H1 (cell line): ENCODE results near the gene RBMS1. TPM values are rescaled to one million over a fixed set of nuclear protein-coding genes. Genes with fewer than 3 reads are reported as not detected.

Experiments used
- JUN ChIP-seq: IDR thresholded peaks from 2 replicates; pipeline ENCODE4 v1.6.1; 2011; ENCODE audit warnings: low read depth, mild to moderate bottlenecking, improper control_type of control experiment, low read length
- polyA plus RNA-seq, 7 experiments: library from polyadenylated mRNA; depleted of rRNA in 3 of 7; stranded (reverse) in 5 of 7; unstranded in 2 of 7; fragments of >200 nt in 5 of 7; fragments of 200-250 nt in 2 of 7; gene quantifications; 1 replicate in 5 of 7; 2 replicates in 1 of 7; 4 replicates in 1 of 7; pipeline versions ENCODE4 v1.2.1 to v1.2.3, GENCODE V29; 2011 to 2013; ENCODE audit warnings: missing spikeins in 2 of 7, mixed read lengths in 2 of 7
- total RNA-seq: library from RNA; stranded (reverse); fragmentation: NEBNext Ultra II Directional; extraction: Animal tissue kit (Norgen Biotek cat#: 25700); gene quantifications from 2 replicates; pipeline ENCODE4 v1.2.1, GENCODE V29; 2021

Gene RBMS1
- total and polyA plus RNA-seq, 2 of the 8 experiments (the other 6 are each of a cell fraction or from before 2014, with no cell fraction given): 53.7 to 60.0 TPM

- TF ChIP-seq JUN: no peak
Observed at GRCh38 chr2:160387558-160388262, 105.9 kb downstream of the RBMS1 start (continued).
